D721Med (cell line): ENCODE measurements around the gene RPS6KC1.

Experiments
- DNase-seq: peaks from one replicate; pipeline ENCODE4 v3.0.0; 2011; ENCODE audit warnings: low spot score; ENCODE audit not compliant: insufficient read length
- FAIRE-seq: peaks from 2 replicates; lab custom pipeline; 2011; peaks lifted over from hg19 to GRCh38; lab: Jason Lieb, UNC
- CTCF ChIP-seq: IDR thresholded peaks from 2 replicates; pipeline ENCODE4 v1.5.1; 2012; ENCODE audit warnings: mild to moderate bottlenecking, control low read depth; ENCODE audit not compliant: insufficient read depth; ENCODE audit errors: missing control alignments

The RPS6KC1 gene

DNA sequence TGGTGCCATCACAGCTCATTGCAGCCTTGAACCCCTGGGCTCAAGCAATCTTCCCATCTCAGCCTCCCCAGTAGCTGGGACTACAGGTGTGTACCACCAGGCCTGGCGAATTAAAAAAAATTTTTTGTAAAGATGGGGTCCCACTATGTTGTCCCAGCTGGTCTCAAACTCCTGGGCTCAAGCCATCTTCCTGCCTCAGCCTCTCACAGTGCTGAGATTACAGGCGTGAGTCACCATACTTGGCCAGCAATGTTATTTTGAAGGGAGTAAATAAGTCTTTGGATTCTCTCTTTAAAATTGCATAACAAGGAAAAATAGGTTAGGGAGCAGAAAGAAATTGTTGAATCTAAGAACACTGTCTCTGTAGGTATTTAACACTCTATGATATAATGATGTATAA lies 111.3 kb downstream of the RPS6KC1 start:
- no peak for TF ChIP-seq CTCF
- FAIRE-seq (no peak), DNase-seq (no peak)

- DNase-seq (no peak), FAIRE-seq (no peak)
- TF ChIP-seq CTCF: no peak
Observed at GRCh38 chr1:213162862-213163261, 111.8 kb downstream of the RPS6KC1 start.

DNA sequence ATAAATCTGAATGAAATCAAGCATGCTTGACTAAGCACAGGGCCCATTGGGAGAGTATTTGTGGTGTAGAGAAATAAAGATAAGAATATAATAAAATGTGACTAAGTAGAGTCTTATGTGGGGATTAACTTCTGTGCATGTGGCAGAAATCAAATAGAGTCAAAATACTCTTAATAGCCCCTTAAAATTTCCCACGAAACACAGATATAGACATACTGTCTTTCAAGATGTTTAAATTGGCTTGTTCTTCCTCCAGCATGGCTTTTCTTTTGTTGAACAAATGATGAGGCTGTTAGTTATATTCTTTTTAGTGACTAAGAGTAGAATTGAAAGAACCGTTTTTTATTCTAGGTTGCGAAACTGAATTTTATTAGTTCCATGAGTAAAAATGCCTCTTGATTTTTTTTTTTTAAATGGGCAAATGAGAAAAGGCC lies 112.3 kb downstream of the RPS6KC1 start:
- no peak for FAIRE-seq
- DNase-seq: no peak
- no peak for TF ChIP-seq CTCF

- no peak for TF ChIP-seq CTCF
- DNase-seq (no peak), FAIRE-seq (no peak)
Observed at GRCh38 chr1:213164561-213164960, 113.5 kb downstream of the RPS6KC1 start.

DNA sequence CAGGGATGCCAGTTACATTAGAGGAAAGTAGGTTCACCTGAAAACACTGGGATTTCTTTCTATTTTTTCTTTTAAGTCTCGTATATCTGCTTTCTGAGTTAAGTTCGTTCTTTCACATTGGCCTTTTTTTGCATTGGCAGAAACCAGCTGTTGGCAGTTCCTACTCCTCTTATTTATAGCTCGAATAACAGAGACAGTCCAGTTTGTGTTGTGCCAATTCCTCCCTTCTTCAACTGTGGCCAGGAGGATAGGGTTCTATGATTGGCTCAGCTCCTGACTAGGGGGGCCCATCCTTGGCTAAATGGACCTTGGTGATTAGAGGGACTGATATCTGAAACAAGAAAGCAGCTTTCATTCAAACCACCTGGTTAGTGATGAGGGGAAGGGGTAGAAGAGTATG lies 115.8 kb downstream of the RPS6KC1 start:
- TF ChIP-seq CTCF: no peak
- no peak for DNase-seq
- no peak for FAIRE-seq

GRCh38 chr1:213171711-213172110 lies 120.7 kb downstream of the RPS6KC1 start:
- FAIRE-seq (no peak), DNase-seq (no peak)
- TF ChIP-seq CTCF: no peak

DNA sequence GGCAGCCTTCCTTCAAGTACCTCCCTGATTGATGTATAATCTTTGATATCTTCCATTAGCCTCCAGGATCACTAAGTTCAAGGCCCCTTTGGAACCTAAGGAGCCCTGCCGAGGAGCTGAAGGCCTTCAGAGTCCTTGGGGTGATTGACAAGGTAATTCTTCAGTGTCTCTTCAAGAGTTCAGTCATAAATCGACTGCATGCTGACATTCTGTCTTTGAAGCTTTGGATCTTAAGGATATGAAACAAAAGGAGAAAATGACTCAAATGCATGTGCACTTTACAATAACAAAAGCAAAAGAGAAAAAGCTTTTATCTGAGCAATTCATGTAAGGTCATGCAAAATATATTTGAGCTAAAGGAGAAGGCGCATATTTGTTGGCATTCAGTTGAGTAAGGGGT lies 125.3 kb downstream of the RPS6KC1 start:
- TF ChIP-seq CTCF: no peak
- DNase-seq: no peak
- FAIRE-seq: no peak
